B cell (primary cell): ENCODE data around the gene OGDHL. TPM values are rescaled to one million over a fixed set of nuclear protein-coding genes. Genes with fewer than 3 reads are reported as not detected.

Experiments
- ATAC-seq: fragments of 200-7000 bp; cut with Tn5 transposase; one replicate; pipeline ENCODE4 v1.10.0; 2021; ENCODE audit warnings: low read depth, mild to moderate bottlenecking, moderate number of reproducible peaks, moderate library complexity
- CTCF ChIA-PET: fragments of 350-600 bp; sonication (Branson Sonifier 250); formaldehyde crosslinking; loops from one replicate; lab custom pipeline; 2021; ENCODE audit warnings: antibody characterized with exemption, inconsistent platforms; lab: Charles Lee
- POLR2A ChIA-PET: fragments of 350-600 bp; sonication (Branson Sonifier 250); formaldehyde crosslinking; loops from one replicate; lab custom pipeline; 2021; ENCODE audit warnings: antibody characterized with exemption; lab: Charles Lee
- DNase-seq: peaks from one replicate; pipeline ENCODE4 v3.0.0; 2013
- H2AFZ ChIP-seq: 2 replicates; pipeline ENCODE4 v1.6.1; 2012; ENCODE audit warnings: mild to moderate bottlenecking, low read depth, low read length; ENCODE audit not compliant: insufficient read depth, poor library complexity, severe bottlenecking
- H3K27ac ChIP-seq, 2 donors: 1 replicate in 1 of 2; 2 replicates in 1 of 2; pipeline ENCODE4 v1.5.1; 2012 to 2013; ENCODE audit warnings: low read length in 2 of 2, mild to moderate bottlenecking in 2 of 2, moderate library complexity in 1 of 2
- H3K27me3 ChIP-seq, 4 experiments: fragments of 200-600 bp in 1 of 4; sonication (generic) in 1 of 4; replicated peaks in 1 of 4; 1 replicate in 2 of 4; 2 replicates in 2 of 4; pipeline versions ENCODE4 v1.6.1 to v1.7.0; 2013 to 2016; ENCODE audit warnings: low read length in 3 of 4, mild to moderate bottlenecking in 2 of 4, mixed read lengths in 1 of 4, moderate library complexity in 1 of 4; ENCODE audit not compliant: insufficient read depth in 4 of 4, control insufficient read depth in 3 of 4; ENCODE audit errors: control extremely low read depth in 1 of 4
- H3K36me3 ChIP-seq, 2 experiments: replicated peaks in 1 of 2; 1 replicate in 1 of 2; 2 replicates in 1 of 2; pipeline versions ENCODE4 v1.6.1 to v1.7.1; 2013; ENCODE audit warnings: low read length in 1 of 2; ENCODE audit not compliant: insufficient read depth in 2 of 2, control insufficient read depth in 1 of 2; ENCODE audit errors: control extremely low read depth in 1 of 2, extremely low read depth in 1 of 2
- H3K4me1 ChIP-seq, 2 donors: fragments of 200-600 bp in 1 of 2; sonication (generic) in 1 of 2; 1 replicate in 1 of 2; 2 replicates in 1 of 2; pipeline versions ENCODE4 v1.5.1 to v1.6.1; 2013 to 2017; ENCODE audit warnings: low read length in 2 of 2; ENCODE audit not compliant: control insufficient read depth in 2 of 2, insufficient read depth in 2 of 2
- H3K4me2 ChIP-seq: replicated peaks from 2 replicates; pipeline ENCODE3; 2012; ENCODE audit warnings: mild to moderate bottlenecking, low read depth, low read length; ENCODE audit not compliant: poor library complexity, severe bottlenecking
- H3K4me3 ChIP-seq, 5 experiments: fragments of 200-600 bp in 1 of 5; sonication (generic) in 1 of 5; 1 replicate in 3 of 5; 2 replicates in 2 of 5; pipeline versions ENCODE4 v1.5.1 to v1.7.0; 2011 to 2016; ENCODE audit warnings: low read length in 4 of 5, mild to moderate bottlenecking in 4 of 5, low read depth in 2 of 5, control low read depth in 1 of 5, moderate library complexity in 1 of 5; ENCODE audit not compliant: insufficient read depth in 1 of 5; ENCODE audit errors: control extremely low read depth in 1 of 5, extremely low read depth in 1 of 5
- H3K79me2 ChIP-seq: fragments of 200-600 bp; sonication (generic); one replicate; pipeline ENCODE4 v1.6.0; 2016; ENCODE audit warnings: low read length; ENCODE audit not compliant: control insufficient read depth, insufficient read depth
- H3K9ac ChIP-seq: fragments of 200-600 bp; sonication (generic); 2 replicates; pipeline ENCODE4 v1.6.1; 2017; ENCODE audit warnings: mild to moderate bottlenecking, low read length, moderate library complexity
- H3K9me3 ChIP-seq, 3 donors: one replicate each; pipeline versions ENCODE4 v1.6.1 to v1.7.1; 2013; ENCODE audit warnings: low read length in 2 of 3; ENCODE audit not compliant: control insufficient read depth in 2 of 3, insufficient read depth in 1 of 3; ENCODE audit errors: control extremely low read depth in 1 of 3
- H4K20me1 ChIP-seq: 2 replicates; pipeline ENCODE4 v1.6.0; 2012; ENCODE audit warnings: mild to moderate bottlenecking, low read length; ENCODE audit not compliant: insufficient read depth, control insufficient read depth, poor library complexity, severe bottlenecking
- H3K27ac Mint-ChIP-seq: one replicate; pipeline ENCODE4 v1.8.0; 2021; ENCODE audit warnings: mixed read lengths
- H3K27me3 Mint-ChIP-seq: one replicate; pipeline ENCODE4 v1.8.0; 2021; ENCODE audit warnings: mixed read lengths
- H3K4me1 Mint-ChIP-seq: one replicate; pipeline ENCODE4 v1.8.0; 2021; ENCODE audit warnings: mixed read lengths
- H3K4me3 Mint-ChIP-seq: one replicate; pipeline ENCODE4 v1.8.0; 2021; ENCODE audit warnings: mixed read lengths
- H3K9me3 Mint-ChIP-seq: one replicate; pipeline ENCODE4 v1.8.0; 2022; ENCODE audit warnings: mixed read lengths; ENCODE audit not compliant: insufficient read depth
- EZH2 ChIP-seq: IDR thresholded peaks from 2 replicates; pipeline ENCODE4 v1.6.1; 2012; ENCODE audit warnings: borderline replicate concordance, low read depth, mild to moderate bottlenecking, moderate library complexity, low read length; ENCODE audit not compliant: insufficient read depth, poor library complexity, severe bottlenecking
- WGBS: methylation state at CpG from one replicate; pipeline ENCODE4 v1.1.5; 2013; ENCODE audit warnings: missing lambda C conversion rate; ENCODE audit not compliant: insufficient coverage; 5-methylcytosine and 5-hydroxymethylcytosine counted together
- intact Hi-C: fragments of 100-400 bp; cut with micrococcal nuclease; formaldehyde crosslinking; loops from one replicate; pipeline ENCODE4 v1.10.0; 2022
- polyA plus RNA-seq: library from polyadenylated mRNA; depleted of rRNA; stranded (reverse); fragments of >200 nt; gene quantifications from 2 replicates; pipeline ENCODE4 v1.2.3, GENCODE V29; 2012
- total RNA-seq, 2 donors: library from RNA; stranded (reverse); fragments of 120-200 nt in 1 of 2; gene quantifications; 1 replicate in 1 of 2; 2 replicates in 1 of 2; pipeline versions ENCODE4 v1.2.3 to v1.2.4, GENCODE V29; 2013 to 2022
- TF ChIP-seq, protein P1 (sequence below): fragments of 200-600 bp; IDR thresholded peaks from one replicate; pipeline ENCODE4 v1.8.0; 2022; ENCODE audit warnings: antibody characterized with exemption, mild to moderate bottlenecking

The OGDHL gene
- total and polyA plus RNA-seq, 2 donors (not counting 1 experiment from before 2014, with no cell fraction given), result not detected

DNA sequence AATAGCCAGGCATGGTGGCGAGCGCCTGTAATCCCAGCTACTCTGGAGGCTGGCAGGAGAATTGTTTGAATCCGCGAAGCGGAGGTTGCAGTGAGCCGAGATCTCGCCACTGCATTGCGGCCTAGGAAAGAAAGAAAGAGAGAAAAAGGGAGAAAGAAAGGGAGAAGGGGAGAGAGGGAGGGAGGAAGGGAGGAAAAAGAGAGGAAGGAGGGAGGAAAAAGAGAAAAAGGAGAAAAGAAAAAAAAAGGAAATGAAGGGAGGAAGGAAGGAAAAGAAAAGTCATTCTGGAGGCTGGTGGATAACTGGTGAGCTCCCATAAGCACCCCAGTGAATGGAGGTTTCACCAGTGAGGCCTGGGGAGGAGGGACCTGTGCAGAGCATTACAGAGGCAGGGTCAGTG, 7.6 kb upstream of the OGDHL start:
- TF ChIP-seq EZH2, result no peak
- TF ChIP-seq, protein P1, sequence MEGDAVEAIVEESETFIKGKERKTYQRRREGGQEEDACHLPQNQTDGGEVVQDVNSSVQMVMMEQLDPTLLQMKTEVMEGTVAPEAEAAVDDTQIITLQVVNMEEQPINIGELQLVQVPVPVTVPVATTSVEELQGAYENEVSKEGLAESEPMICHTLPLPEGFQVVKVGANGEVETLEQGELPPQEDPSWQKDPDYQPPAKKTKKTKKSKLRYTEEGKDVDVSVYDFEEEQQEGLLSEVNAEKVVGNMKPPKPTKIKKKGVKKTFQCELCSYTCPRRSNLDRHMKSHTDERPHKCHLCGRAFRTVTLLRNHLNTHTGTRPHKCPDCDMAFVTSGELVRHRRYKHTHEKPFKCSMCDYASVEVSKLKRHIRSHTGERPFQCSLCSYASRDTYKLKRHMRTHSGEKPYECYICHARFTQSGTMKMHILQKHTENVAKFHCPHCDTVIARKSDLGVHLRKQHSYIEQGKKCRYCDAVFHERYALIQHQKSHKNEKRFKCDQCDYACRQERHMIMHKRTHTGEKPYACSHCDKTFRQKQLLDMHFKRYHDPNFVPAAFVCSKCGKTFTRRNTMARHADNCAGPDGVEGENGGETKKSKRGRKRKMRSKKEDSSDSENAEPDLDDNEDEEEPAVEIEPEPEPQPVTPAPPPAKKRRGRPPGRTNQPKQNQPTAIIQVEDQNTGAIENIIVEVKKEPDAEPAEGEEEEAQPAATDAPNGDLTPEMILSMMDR, result no peak
- H3K9ac ChIP-seq, result no peak overlapping the region
- CTCF ChIA-PET, result no interaction called here
- no peak overlapping the region for H2AFZ ChIP-seq
- H3K4me3 Mint-ChIP-seq, result no peak overlapping the region
- no peaks in the 10 kb centered on the region for H3K79me2 ChIP-seq
- peaks cover 48% of the 10 kb centered on the region for H3K27me3 Mint-ChIP-seq
- H3K27me3 ChIP-seq, result peaks cover 0 to 21% (median 9%) of the 10 kb centered on the region in 4 experiments
- no peaks in the 10 kb centered on the region for H3K9me3 Mint-ChIP-seq
- WGBS, result 95% methylated on average over 8 of the region's 8 CpGs
- H3K4me2 ChIP-seq, result no peak overlapping the region
- ATAC-seq (no peak), DNase-seq (no peak)
- no peaks in the 10 kb centered on the region for H4K20me1 ChIP-seq
- POLR2A ChIA-PET, result no interaction called here
- no peak overlapping the region for H3K4me3 ChIP-seq
- no peaks in the 10 kb centered on the region for H3K4me1 ChIP-seq
- no peaks in the 10 kb centered on the region for H3K36me3 ChIP-seq
- intact Hi-C loops, result no loop called here
- H3K9me3 ChIP-seq, result peaks cover 0 to 11% (median 3%) of the 10 kb centered on the region in 3 donors
- no peak overlapping the region for H3K27ac ChIP-seq
- H3K4me1 Mint-ChIP-seq, result no peaks in the 10 kb centered on the region
- H3K27ac Mint-ChIP-seq, result no peak overlapping the region

DNA sequence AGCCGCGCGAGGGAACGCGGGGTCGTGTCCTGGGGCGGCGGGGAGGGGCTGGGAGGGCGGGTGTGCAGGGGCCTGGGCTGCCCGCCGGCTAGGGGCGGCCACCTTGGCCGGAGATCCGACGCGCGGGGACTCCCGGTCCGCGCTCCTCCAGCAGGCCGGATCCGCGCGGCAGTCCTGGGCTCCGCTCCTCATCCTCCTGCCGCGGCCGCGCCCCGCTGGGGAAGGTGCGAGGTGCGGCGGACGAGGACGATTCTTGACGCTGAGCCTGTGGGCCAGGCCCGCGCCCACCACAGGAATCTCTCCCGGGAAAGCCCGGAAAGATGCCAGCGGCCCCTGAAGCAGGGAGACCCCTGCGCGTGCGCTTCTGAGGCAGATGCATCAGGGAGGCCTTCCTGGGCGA, 6.6 kb upstream of the OGDHL start:
- H3K4me1 Mint-ChIP-seq, result no peaks in the 10 kb centered on the region
- TF ChIP-seq, protein P1, result no peak
- no peak for TF ChIP-seq EZH2
- H3K27ac ChIP-seq, result no peak overlapping the region
- peaks cover 0 to 11% (median 3%) of the 10 kb centered on the region in 3 donors for H3K9me3 ChIP-seq
- H3K4me2 ChIP-seq, result no peak overlapping the region
- no peak overlapping the region for H3K4me3 Mint-ChIP-seq
- H3K4me1 ChIP-seq, result no peaks in the 10 kb centered on the region
- WGBS, result 24% methylated on average over 45 of the region's 45 CpGs
- intact Hi-C loops, result no loop called here
- no peak overlapping the region for H3K9ac ChIP-seq
- no peaks in the 10 kb centered on the region for H3K79me2 ChIP-seq
- H3K36me3 ChIP-seq, result no peaks in the 10 kb centered on the region
- H3K27ac Mint-ChIP-seq, result no peak overlapping the region
- H3K9me3 Mint-ChIP-seq, result no peaks in the 10 kb centered on the region
- CTCF ChIA-PET, result no interaction called here
- no peak for DNase-seq
- ATAC-seq, result no peak
- no peak overlapping the region for H3K4me3 ChIP-seq
- peaks cover 50% of the 10 kb centered on the region for H3K27me3 Mint-ChIP-seq
- H3K27me3 ChIP-seq, result peaks cover 0 to 21% (median 9%) of the 10 kb centered on the region in 4 experiments
- POLR2A ChIA-PET, result no interaction called here
- no peaks in the 10 kb centered on the region for H4K20me1 ChIP-seq
- H2AFZ ChIP-seq, result no peak overlapping the region
